GF-D8 (cell line): Measurements from ENCODE around the gene C5orf24.
"Not testable (repeated sequence)": the region's sequence is repeated elsewhere in the genome, so short reads cannot be mapped to it uniquely, and the experiment has no call there.

Source experiments
- DNase-seq: peaks from one replicate; lab custom pipeline; 2025; lab: John Stamatoyannopoulos, UW

C5orf24 gene

DNA sequence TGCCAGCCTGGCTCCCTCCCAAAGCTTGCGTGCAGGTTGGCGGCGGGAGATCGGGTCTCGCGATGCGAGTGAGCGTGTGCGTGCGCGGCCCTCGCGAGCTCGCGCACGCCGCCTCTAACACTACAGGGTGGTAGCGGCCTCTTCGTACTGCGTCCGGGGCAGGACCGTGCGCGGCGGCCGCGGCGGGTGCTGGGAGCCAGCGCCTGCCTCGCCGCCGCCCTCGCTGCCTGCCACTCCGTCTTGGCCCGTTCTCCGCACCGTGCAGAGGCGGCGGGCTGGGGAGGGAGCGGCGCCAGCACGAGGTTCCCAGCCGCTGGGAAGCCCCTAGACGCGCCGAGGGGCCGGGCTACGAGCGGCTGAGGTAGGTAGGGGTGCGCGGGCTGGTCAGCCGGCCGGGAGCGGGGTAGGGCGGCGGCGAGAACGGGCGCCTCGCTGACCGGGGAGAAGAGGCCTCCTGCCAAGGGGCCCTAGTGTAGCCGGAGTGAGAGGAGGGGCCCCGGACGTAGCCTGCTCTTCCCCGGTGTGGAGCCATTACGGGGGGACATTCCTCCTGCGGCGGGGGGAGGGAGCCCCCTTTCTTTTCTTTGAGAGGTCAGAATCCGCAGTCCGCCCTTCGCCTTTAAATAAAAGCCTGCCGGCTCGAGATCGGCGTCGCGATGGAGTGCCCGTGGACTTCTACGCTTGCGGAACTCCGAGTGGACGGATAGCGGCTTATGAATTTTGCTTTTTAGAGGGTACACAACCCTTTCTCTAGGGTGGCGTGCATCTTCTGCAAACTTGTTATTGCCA, at the start of gene C5orf24:
Gene C5orf24, plus strand, starts transcription at position 117 of the 789 bp plus-strand sequence. CDS start 8,933 bp downstream, outside the sequence.
- peak; percentile 69 for DNase-seq

DNA sequence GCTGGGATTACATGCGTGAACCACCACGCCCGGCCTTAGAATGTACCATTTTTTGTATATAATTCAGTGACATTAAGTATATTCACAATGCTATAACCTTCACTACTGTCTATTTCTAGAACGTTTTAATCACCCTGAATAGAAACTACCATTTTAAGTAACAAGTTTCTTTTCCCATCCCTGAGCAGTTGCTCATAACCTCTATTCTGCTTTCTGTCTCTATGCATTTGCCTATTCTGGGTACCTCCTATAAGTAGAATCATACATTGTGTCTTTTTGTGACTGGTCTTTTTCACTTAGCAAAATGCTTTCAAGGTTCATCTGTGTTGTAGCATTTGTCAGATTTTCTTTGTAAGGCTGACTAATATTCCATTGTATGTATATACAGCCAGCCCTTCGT, 47.3 kb upstream of the C5orf24 start:
- no peak for DNase-seq

DNA sequence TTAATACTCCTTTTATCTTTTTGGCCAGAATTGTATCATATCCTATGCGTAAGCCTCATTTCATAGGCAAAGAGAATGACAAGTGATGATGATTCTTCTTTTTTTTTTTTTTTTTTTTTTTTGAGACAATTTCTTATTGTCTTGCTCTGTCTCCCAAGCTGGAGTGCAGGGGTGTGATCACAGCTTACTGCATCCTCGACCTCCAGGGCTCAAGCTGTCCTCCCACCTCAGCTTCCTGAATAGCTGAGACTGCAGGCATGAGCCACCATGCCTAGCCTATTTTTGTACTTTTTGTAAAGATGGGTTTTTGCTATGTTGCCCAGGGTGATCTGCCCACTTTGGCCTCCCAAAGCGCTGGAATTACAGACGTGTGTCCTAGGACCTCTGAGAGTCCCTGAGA, 41.9 kb upstream of the C5orf24 start:
- DNase-seq, result no peak

DNA sequence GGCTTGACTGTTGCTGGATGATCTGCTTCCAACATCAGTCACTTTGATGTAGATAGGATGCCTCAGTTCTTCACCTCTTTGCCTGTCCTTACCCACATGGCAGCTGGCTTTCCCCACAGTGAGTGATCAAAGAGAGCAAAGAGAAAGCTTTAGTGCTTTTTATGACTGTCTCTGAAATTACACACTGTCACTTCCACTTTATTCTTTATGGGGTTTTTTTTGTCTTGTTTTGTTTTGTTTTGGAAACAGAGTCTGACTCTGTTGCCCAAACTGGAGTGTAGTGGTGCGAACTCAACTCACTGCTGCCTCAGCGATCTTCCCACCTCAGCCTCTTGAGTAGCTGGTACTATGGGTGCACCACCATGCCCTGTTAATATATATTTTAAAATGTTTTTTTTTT, 32.4 kb upstream of the C5orf24 start:
- DNase-seq, result no peak

DNA sequence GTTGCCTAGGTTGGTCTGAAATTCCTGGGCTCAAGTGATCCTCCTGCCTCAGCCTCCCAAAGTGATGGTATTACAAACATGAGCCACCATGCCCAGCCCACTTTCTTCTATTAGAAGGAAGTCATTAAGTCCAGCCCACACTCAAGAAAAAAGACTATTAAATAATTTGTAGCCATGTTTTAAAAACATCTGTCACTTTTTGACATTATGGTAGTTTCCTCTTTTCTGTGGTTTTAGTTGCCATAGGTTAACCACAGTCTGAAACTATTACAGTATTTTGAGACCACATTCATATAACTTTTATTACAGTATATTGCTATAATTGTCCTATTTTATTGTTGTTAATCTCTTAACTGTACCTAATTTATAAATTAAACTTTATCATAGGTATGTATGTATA, 31.9 kb upstream of the C5orf24 start:
- peak; percentile 20 for DNase-seq

DNA sequence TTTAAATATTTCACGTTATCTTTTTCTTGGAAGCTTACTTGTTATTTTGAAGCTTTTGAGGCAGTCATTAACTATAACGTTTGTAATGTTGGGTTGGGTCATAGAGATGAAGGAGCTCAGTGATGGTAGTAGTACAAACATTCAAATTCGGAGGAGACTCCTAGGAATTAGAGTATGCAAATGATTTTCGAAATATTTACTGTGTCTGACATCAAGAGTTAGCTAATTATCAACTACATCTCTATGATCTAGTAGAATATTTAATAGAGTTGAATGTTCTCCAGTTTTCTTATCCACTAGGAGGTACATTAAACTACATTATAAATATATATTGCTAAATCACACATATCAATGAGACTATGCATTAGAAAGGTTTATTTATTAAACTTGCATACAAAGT, 28.8 kb upstream of the C5orf24 start:
- no peak for DNase-seq

DNA sequence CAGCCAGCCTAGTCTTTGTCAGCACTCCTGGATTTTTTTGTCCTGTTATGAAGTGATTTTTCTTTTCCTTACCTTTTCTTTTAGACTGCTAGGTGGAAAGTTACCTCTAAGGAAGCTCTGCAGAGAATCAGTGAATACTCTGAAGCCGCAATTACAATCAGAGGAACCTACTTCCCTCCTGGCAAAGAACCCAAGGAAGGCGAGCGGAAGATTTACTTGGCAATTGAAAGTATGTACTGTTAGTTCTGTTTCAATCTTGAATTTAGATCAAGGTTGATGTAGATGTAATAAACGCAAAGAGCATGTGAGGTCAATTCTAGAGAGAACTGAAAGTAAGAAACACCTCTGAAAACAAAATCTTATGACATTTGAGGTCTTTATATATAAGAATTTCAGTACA, 27.0 kb upstream of the C5orf24 start:
- no peak for DNase-seq

DNA sequence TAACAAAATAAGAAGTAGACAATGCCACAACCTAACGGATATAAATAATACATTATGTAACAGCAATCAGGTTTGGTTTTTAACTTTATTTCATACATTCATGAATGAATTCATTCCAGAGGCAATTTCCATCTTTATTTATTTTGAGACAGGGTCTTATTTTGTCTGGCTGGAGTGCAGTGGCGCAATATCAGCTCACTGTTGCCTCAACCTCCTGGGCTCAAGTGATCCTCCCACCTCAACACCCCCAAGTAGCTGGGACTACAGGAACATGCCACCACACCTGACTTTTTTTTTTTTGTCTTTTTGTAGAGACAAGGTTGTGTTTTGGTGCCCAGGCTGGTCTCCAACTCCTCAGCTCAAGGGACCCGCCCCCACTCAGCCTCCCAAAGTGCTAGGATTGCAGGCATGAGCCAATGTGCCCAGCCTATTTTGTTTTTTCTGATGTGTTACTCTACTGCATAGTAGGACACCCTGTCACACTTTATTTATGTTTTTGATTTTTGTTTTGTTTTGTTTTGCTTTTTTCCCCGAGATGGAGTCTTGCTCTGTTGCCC, 26.3 kb upstream of the C5orf24 start:
- no peak for DNase-seq

DNA sequence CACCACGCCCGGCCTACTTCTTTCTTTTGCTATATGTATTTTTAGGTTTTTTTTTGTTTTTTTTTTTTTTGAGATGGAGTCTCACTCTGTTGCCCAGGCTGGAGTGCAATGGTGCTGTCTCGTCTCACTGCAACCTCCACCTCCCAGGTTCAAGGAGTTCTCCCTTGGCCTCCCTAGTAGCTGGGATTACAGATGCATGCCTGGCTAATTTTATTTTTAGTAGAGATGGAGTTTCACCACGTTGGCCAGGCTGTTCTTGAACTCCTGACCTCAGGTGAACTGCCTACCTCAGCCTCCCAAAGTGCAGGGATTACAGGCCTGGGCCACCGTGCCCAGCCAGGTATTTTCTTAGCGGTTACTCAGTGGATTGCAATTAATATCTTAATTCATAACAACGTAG, 23.9 kb upstream of the C5orf24 start:
- DNase-seq, result no peak

DNA sequence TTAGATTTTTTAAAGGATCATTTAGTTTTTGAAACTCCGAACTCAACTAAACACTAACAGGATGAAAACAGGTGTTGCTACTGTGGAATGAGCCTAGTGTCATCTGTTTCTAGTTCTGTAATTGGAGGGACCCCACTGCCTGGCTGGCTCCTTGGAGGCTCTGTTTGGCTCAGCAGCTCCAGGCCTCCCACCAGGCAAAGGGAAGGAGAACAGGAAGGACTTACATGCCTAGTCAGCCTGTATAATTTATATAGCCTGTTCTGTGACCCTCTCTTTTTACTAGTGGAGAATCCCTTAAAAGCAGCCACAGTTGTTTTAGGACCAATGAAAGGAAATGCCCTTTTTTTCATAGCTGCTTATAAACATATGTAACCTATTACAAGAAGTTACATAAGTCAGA, 21.1 kb upstream of the C5orf24 start:
- no peak for DNase-seq

DNA sequence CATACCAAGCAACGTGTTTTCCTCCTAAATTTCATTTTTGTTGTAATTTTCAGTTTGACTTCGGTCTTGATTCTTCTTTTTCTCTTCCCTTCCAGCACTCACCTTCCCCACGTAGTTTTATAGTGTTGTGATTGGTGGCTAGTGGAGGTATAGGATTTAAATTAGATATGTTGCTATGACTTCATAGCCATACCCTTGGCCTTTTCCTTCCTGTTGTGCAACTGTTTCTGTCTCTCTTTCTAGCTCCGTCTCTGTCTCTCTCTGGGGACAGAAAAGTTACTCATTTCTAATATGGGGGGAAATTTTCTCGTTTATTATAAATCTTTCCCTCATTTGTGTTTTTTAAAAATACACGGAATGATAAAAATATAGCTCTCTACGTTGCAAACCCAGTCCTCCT, 20.6 kb upstream of the C5orf24 start:
- no peak for DNase-seq

DNA sequence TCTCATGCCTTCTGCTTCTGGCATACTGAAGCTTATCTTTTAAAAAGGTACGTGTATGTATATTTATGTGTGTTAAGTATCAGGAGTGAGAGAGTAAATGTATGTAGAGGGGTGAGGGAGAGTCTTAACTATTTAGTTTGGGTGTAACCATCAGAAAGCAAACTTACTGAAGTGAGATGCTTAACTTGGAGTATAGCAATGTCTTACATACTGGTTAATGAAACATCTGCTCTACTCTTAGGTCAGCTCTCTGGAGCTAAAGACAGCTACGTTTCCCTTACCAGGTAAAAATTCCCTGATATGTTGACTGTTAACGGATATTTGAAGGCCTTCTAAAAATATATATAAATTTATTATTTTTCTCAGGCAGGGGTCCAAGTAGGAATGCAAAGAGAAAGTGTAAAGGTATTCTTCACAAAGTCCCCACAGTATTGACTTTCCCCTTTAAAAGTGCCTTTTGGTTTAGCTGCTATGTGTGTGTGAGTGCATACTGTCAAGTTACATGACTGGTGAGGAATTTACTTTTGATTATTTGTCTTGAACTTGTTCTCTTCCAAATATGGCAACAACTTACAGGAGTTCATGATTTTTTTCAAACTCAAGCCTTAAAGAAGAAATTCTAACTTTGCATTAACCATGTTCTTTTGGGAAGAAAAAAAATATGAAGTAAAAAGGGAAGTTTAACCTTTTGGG, 12.3 kb upstream of the C5orf24 start:
- DNase-seq, result no peak

DNA sequence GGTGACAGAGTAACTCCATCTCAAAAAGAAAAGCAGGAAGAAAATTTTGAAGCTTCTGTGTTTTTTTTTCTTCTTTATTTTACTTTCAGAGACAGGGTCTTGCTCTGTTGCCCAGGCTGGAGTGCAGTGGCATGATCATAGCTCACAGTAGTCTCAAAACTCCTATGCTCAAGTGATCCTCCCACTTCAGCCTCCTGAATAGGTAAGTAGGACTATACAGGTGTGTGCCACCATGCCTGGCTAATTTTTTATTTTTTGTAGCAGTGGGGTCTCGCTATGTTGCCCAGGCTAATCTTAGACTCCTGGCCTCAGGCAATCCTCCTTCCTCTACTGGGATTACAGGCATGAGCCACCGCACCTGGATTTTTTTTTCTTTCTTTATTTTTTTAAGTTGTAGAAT, 10.1 kb upstream of the C5orf24 start:
- DNase-seq, result no peak

DNA sequence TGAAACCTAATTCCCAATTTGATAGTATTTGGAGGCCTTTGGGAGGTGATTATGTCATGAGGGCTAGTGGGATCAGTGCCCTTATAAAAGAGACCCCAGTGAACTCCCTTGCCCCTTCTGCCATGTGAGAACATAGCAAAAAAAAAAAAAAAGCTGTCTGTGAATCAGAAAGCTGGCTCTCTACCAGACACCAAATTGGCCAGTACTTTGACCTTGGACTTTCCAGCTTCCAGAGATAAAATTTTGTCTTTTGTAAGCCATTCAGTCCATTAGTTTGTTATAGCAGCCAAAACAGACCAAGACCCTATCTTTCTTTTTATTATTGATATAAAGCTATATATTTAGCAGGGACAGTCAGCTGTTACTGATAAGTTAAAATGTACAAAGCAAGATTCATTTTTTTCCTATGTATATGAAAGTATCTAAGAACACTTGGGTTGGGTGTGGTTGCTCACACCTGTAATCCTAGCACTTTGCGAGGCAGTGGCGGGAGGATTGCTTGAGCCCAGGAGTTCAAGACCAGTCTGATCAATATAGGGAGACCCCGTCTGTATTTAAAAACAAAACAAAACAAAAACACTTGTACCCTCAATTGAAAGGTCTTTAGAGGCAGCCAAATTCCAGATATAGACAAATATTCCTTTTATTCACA, 8.1 kb upstream of the C5orf24 start:
- no peak for DNase-seq

DNA sequence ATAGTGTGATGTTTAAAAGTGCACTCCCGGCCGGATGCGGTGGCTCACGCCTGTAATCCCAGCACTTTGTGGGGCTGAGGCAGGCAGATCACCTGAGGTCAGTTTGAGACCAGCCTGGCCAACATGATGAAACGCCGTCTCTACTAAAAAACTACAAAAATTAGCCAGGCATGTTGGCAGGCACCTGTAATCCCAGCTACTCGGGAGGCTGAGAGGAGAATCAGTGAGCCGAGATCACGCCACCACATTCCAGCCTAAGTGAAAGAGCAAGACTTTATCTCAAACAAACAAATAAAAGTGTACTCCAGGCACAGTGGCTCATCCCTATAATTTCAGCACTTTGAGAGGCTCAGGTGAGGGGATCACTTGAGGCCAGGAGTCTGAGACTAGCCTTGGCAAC, 7.4 kb upstream of the C5orf24 start:
- not testable (repeated sequence) for DNase-seq

DNA sequence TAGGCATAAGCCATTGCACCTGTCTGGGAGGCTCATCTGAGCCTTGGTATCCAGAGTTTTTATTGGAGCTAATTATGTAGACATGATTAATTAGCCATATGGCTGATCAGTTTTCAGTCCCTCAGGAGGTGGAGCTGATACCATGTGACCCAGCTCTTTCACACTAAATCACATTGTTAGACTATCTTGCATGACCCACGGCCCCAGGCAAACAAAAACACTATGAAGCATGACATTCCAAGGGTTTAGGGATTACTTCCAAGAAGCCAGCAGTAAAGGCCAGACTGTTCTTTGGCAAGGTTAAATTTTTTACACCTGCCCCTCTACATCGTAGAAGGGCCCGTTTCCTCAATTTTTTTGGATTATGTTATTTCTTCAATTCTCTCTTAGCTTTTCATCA, 5.0 kb upstream of the C5orf24 start:
- DNase-seq, result no peak

DNA sequence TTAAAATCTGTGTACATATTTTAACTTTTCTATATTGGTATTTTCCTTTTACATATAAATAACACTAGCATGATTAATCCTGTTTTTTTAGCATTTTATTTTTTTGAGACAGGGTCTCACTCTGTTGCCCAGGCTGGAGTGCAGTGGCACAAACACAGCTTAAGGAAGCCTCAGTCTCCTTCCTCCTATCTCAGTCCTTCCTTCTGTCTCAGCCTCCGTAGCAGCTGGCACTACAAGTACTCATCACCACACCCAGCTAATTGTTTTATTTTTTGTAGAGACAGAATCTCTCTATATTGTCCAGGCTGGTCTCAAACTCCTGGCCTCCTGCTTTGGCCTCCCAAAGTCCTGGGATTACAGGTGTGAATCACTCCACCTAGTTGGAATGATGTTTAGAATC, 1.5 kb upstream of the C5orf24 start:
- no peak for DNase-seq

DNA sequence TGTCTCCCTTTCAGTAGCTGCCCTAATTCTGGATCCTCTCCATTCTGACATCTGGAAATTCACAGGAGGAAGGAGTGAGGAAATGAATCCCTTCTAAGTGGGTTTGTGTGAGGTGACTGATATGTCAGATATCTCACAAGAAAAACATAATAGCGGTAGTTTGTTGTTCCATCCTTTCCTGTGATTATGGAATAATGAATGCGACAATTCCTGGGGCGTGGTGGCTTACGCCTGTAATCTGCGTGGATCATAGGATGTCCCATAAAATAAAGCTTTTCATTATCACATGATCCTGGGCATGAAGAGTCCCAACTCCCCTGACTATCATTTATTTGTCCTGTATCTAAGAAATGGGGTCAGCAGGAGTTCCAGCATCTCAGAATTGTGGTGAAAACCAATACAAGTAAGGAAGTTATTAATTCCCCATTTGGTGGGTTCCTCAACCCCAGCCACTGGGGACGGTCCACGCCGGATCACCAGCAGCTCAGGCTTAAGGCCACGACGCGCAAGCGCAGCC, 375 bp upstream of the C5orf24 start:
- DNase-seq, result no peak

DNA sequence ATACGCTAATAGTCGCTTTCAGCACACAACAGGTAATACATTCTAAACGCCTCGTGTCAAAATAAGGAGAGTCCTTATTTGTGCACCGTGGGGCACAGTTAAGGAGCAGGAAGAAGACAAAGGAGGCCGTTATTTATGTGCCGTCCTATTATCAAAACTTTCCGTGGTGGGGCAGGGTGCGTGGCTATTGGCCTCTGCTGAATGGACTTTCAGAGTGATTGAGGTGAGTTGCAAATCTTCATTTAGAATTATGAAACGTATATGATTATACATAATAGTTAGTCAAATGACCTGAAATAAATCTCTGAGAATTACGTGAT, 833 bp downstream of the C5orf24 start:
- peak; percentile 0 for DNase-seq

DNA sequence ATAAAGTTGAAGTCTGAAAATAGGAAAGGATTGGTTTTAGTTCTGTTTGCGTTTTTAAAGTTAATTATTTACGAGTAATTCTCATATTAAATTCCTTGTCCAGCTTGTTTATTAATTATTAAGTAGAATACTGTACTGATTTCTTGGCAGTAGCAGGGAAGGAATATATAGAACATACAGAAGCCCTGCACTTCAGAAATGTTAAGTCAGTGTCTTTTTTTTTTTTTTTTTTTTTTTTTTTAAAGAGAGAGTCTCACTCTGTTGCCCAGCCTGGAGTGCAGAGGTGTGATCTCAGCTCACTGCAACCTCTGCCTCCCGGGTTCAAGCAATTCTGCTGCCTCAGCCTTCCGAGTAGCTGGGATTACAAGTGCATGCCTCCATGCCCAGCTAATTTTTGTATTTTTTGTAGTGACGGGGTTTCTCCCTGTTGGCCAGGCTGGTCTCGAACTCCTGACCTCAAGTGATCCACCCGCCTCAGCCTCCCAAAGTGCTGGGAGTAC, 3.7 kb downstream of the C5orf24 start:
- DNase-seq, result not testable (repeated sequence)

DNA sequence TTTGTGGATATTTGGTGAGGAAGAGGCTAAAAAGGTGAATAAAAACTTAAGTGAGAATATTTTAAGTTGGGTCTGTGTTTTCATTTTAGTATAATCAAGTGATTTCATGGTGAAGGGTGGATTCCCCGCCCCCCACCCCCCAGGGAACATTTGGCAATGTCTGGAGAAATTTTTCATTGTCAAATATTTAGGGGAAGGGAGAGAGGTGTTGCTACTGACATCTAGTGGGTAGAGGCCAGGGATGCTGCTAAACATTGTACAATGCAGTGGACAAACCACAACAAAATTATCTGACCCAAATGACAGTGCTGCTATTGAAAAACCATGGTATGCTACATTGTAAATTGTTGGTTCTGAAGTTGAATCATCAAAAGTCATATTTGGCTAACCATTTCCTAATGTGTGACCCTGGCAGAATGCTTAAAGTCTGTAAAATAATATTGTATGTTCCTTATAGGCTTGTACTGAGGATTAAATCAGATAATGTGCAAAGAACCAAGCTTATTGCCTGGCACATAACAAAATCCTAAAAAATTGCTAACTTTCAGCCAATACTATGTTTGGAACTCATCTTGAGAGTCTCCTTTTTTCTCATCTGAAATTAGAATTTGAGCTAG, 5.6 kb downstream of the C5orf24 start:
- no peak for DNase-seq

DNA sequence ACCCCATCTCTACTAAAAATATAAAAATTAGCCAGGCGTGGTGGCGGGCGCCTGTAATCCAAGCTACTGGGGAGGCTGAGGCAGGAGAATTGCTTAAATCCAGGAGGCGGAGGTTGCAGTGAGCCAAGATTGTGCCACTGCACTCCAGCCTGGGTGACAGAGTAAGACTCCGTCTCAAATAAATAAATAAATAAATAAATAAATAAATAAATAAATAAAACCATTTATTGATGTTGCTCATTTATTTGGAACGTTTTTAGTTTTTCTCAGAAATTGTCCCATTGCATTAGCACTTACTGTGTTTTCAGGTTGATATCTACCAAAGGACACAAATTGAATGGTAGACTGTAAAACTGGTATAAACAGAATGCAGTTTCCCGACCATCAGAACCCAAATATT, 10.7 kb downstream of the C5orf24 start:
- DNase-seq, result not testable (repeated sequence)
